HepG2 (cell line): ENCODE measurements around the gene ZFPM1. TPM values are rescaled to one million over a fixed set of nuclear protein-coding genes. Genes with fewer than 3 reads are reported as not detected.

ENCODE experiments used
- ESRRA ChIP-seq: sonication (generic); formaldehyde crosslinking; IDR thresholded peaks from 2 replicates; pipeline ENCODE4 v1.5.1; 2020; ENCODE audit warnings: mild to moderate bottlenecking, low read depth, missing genetic modification reagents
- FOXP1 ChIP-seq, 2 experiments: fragments of 450-650 bp in 1 of 2; IDR thresholded peaks; 2 replicates each; pipeline ENCODE4 v1.6.1; 2017 to 2018; ENCODE audit warnings: antibody characterized with exemption in 1 of 2
- GABPB1 ChIP-seq: IDR thresholded peaks from 2 replicates; pipeline ENCODE4 v1.6.1; 2016; ENCODE audit warnings: mild to moderate bottlenecking, missing genetic modification reagents, moderate library complexity, missing compliant biosample characterization
- MAF1 ChIP-seq: sonication (generic); formaldehyde crosslinking; IDR thresholded peaks from 2 replicates; pipeline ENCODE4 v1.5.0; 2020; ENCODE audit warnings: missing genetic modification reagents, borderline replicate concordance
- MAFF ChIP-seq: IDR thresholded peaks from 2 replicates; pipeline ENCODE4 v1.6.1; 2011; ENCODE audit warnings: low read depth, low read length, improper control_type of control experiment
- MAFG ChIP-seq: sonication (generic); formaldehyde crosslinking; IDR thresholded peaks from 2 replicates; pipeline ENCODE4 v1.5.1; 2020; ENCODE audit warnings: mild to moderate bottlenecking, missing genetic modification reagents
- MIER2 ChIP-seq: IDR thresholded peaks from 2 replicates; pipeline ENCODE4 v1.6.1; 2016; ENCODE audit warnings: missing biosample characterization, missing genetic modification reagents
- MTA3 ChIP-seq: sonication (generic); formaldehyde crosslinking; IDR thresholded peaks from 2 replicates; pipeline ENCODE4 v1.4.0; 2020; ENCODE audit warnings: missing genetic modification reagents
- NCOR1 ChIP-seq: fragments of 200-600 bp; sonication (generic); IDR thresholded peaks from 2 replicates; pipeline ENCODE4 v1.7.0; 2017; ENCODE audit warnings: antibody characterized with exemption, low read length, borderline replicate concordance
- SIN3A ChIP-seq: IDR thresholded peaks from 2 replicates; pipeline ENCODE4 v1.6.1; 2011; ENCODE audit warnings: low read depth, mild to moderate bottlenecking, control low read depth, low read length, borderline replicate concordance
- SMYD3 ChIP-seq: sonication (generic); formaldehyde crosslinking; IDR thresholded peaks from 2 replicates; pipeline ENCODE4 v1.8.1; 2023; ENCODE audit warnings: mild to moderate bottlenecking, missing genetic modification reagents
- SP5 ChIP-seq: IDR thresholded peaks from 2 replicates; pipeline ENCODE4 v1.6.1; 2016; ENCODE audit warnings: low read depth, borderline replicate concordance
- SPEN ChIP-seq: sonication (generic); formaldehyde crosslinking; IDR thresholded peaks from 2 replicates; pipeline ENCODE4 v1.5.1; 2020; ENCODE audit warnings: low read depth, mild to moderate bottlenecking, missing genetic modification reagents
- TGIF2 ChIP-seq: IDR thresholded peaks from 2 replicates; pipeline ENCODE4 v1.6.1; 2016; ENCODE audit warnings: control low read depth, missing compliant biosample characterization
- ZBTB49 ChIP-seq: sonication (generic); formaldehyde crosslinking; IDR thresholded peaks from 2 replicates; pipeline ENCODE4 v1.4.0; 2020; ENCODE audit warnings: missing genetic modification reagents, borderline replicate concordance
- ZFP36L1 ChIP-seq: sonication (generic); formaldehyde crosslinking; IDR thresholded peaks from 2 replicates; pipeline ENCODE4 v1.8.0; 2022; ENCODE audit warnings: mild to moderate bottlenecking, missing genetic modification reagents, moderate library complexity
- ZNF354B ChIP-seq: sonication (generic); formaldehyde crosslinking; IDR thresholded peaks from 2 replicates; pipeline ENCODE4 v1.8.0; 2022; ENCODE audit warnings: mild to moderate bottlenecking, missing genetic modification reagents
- ZNF496 ChIP-seq: sonication (generic); formaldehyde crosslinking; IDR thresholded peaks from 2 replicates; pipeline ENCODE4 v1.8.1; 2023; ENCODE audit warnings: mild to moderate bottlenecking, moderate library complexity, missing genetic modification reagents; ENCODE audit not compliant: insufficient replicate concordance
- ZNF615 ChIP-seq: sonication (generic); formaldehyde crosslinking; IDR thresholded peaks from 2 replicates; pipeline ENCODE4 v1.5.0; 2020; ENCODE audit warnings: mild to moderate bottlenecking, missing genetic modification reagents, borderline replicate concordance
- ZNF781 ChIP-seq: sonication (generic); formaldehyde crosslinking; IDR thresholded peaks from 2 replicates; pipeline ENCODE4 v1.5.1; 2020; ENCODE audit warnings: borderline replicate concordance, mild to moderate bottlenecking, missing genetic modification reagents; ENCODE audit errors: not compliant biosample characterization
- polyA plus RNA-seq, 8 experiments: library from polyadenylated mRNA; depleted of rRNA in 3 of 8; stranded (reverse) in 7 of 8; unstranded in 1 of 8; fragments of >200 nt; fragmentation: Illumina TruSeq in 4 of 8; extraction: Trizol in 4 of 8; gene quantifications; 2 replicates each; pipeline versions ENCODE4 v1.2.1 to v1.2.3, GENCODE V29; 2011 to 2016; ENCODE audit warnings: low read depth in 4 of 8, missing spikeins in 1 of 8, mixed read lengths in 1 of 8; ENCODE audit not compliant: insufficient read depth in 1 of 8
- total RNA-seq, 5 experiments: library from RNA; depleted of rRNA; stranded (reverse); fragments of >200 nt; fragmentation: Illumina TruSeq; extraction: Trizol; gene quantifications; 2 replicates each; pipeline ENCODE4 v1.2.3, GENCODE V29; 2016; ENCODE audit warnings: low read depth in 1 of 5
- TF ChIP-seq, protein P1 (sequence below): sonication (generic); formaldehyde crosslinking; IDR thresholded peaks from 2 replicates; pipeline ENCODE4 v1.4.0; 2020; ENCODE audit warnings: missing genetic modification reagents
- TF ChIP-seq, protein P2 (sequence below): sonication (generic); formaldehyde crosslinking; IDR thresholded peaks from 2 replicates; pipeline ENCODE4 v1.5.0; 2020; ENCODE audit warnings: mild to moderate bottlenecking, missing genetic modification reagents, borderline replicate concordance

The ZFPM1 gene
- total and polyA plus RNA-seq, 2 of the 13 experiments (the other 11 are each of a cell fraction or from before 2014, with no cell fraction given): 1.3 to 3.8 TPM

DNA sequence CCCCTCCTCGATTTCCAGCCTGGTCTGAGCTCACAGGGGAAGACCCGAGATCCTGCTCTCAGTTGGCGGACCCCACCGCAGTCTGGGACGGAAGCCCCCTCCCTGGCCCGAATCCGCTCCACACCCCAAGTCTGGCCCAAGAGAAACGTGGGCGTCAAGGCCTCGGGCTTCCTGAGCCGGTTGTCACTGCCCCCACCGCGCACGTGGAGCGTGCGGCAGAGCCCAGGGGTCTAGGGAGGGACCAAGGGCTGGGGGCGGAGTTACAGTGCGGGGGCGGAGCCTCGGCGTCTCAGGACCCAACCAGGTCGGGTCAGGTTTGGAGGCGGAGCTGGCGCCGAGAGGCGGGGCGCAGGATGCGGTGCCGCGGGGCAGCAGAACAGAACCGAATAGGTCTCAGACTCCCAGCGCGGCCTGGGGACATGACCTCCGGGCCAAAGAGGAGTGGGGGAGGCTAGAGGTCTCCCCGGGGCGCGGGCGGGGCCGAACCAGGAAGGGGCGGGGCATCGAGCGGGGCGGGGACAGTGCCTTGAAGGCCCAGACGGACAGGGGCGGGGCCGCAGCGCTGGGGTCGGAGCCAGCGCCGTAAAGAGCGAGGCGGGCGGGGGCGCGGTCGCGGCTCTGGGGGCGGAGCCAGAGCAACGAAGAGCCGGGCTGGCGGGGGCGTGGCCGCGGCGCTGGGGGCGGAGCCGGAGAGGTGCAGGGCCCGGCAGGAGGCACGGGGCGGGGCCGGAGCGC is 431 bp upstream of the ZFPM1 start (continued):
- TF ChIP-seq ZBTB49 (no peak; the same call in 1 of the 2 replicates), ZNF496 (CRISPR knock-in tag) (no peak), GABPB1 (CRISPR knock-in tag) (peak; percentile 81), SPEN (CRISPR knock-in tag) (no peak; the same call in none of the 2 replicates), ZNF354B (CRISPR knock-in tag) (peak; percentile 88; the same call in 1 of the 2 replicates), SMYD3 (CRISPR knock-in tag) (peak; percentile 85), TGIF2 (CRISPR knock-in tag) (peak; percentile 96), MAFG (no peak), SP5 (no peak; the same call in 1 of the 2 replicates), ZNF615 (no peak), NCOR1 (peak; percentile 32; the same call in 1 of the 2 replicates), ESRRA (CRISPR knock-in tag) (peak; percentile 88), FOXP1 (IDR thresholded peaks at IDR 0.05) (no peak), FOXP1 (CRISPR knock-in tag; IDR thresholded peaks at IDR 0.05) (no peak), MIER2 (CRISPR knock-in tag) (no peak), MAFF (no peak), SIN3A (peak; percentile 61; the same call in 1 of the 2 replicates), MAF1 (peak; percentile 93; the same call in 1 of the 2 replicates), ZFP36L1 (CRISPR knock-in tag) (peak; percentile 93; the same call in 1 of the 2 replicates), ZNF781 (peak; percentile 99), MTA3 (CRISPR knock-in tag) (no peak)
- TF ChIP-seq, protein P1, sequence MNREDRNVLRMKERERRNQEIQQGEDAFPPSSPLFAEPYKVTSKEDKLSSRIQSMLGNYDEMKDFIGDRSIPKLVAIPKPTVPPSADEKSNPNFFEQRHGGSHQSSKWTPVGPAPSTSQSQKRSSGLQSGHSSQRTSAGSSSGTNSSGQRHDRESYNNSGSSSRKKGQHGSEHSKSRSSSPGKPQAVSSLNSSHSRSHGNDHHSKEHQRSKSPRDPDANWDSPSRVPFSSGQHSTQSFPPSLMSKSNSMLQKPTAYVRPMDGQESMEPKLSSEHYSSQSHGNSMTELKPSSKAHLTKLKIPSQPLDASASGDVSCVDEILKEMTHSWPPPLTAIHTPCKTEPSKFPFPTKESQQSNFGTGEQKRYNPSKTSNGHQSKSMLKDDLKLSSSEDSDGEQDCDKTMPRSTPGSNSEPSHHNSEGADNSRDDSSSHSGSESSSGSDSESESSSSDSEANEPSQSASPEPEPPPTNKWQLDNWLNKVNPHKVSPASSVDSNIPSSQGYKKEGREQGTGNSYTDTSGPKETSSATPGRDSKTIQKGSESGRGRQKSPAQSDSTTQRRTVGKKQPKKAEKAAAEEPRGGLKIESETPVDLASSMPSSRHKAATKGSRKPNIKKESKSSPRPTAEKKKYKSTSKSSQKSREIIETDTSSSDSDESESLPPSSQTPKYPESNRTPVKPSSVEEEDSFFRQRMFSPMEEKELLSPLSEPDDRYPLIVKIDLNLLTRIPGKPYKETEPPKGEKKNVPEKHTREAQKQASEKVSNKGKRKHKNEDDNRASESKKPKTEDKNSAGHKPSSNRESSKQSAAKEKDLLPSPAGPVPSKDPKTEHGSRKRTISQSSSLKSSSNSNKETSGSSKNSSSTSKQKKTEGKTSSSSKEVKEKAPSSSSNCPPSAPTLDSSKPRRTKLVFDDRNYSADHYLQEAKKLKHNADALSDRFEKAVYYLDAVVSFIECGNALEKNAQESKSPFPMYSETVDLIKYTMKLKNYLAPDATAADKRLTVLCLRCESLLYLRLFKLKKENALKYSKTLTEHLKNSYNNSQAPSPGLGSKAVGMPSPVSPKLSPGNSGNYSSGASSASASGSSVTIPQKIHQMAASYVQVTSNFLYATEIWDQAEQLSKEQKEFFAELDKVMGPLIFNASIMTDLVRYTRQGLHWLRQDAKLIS (CRISPR knock-in tag): no peak
- TF ChIP-seq, protein P2, sequence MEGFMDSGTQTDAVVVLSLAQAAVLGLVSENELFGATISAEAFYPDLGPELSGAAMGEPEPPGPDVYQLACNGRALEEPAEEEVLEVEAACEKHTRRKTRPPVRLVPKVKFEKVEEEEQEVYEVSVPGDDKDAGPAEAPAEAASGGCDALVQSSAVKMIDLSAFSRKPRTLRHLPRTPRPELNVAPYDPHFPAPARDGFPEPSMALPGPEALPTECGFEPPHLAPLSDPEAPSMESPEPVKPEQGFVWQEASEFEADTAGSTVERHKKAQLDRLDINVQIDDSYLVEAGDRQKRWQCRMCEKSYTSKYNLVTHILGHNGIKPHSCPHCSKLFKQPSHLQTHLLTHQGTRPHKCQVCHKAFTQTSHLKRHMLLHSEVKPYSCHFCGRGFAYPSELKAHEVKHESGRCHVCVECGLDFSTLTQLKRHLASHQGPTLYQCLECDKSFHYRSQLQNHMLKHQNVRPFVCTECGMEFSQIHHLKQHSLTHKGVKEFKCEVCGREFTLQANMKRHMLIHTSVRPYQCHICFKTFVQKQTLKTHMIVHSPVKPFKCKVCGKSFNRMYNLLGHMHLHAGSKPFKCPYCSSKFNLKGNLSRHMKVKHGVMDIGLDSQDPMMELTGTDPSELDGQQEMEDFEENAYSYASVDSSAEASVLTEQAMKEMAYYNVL (CRISPR knock-in tag): peak; percentile 47; the same call in 1 of the 2 replicates
